IPS DF 6.9 (cell line): ENCODE data around the gene SRPX.

Experiments used
- DNase-seq: peaks from one replicate; pipeline ENCODE4 v3.0.0-alpha.2; 2013; ENCODE audit warnings: low read depth, low spot score
- H3K27ac ChIP-seq: one replicate; pipeline ENCODE4 v1.5.1; 2013; ENCODE audit warnings: low read length, control low read depth
- H3K27me3 ChIP-seq: 2 replicates; pipeline ENCODE4 v1.6.1; 2013; ENCODE audit warnings: mild to moderate bottlenecking, low read length; ENCODE audit not compliant: control insufficient read depth, insufficient read depth
- H3K36me3 ChIP-seq: 2 replicates; pipeline ENCODE4 v1.6.1; 2013; ENCODE audit warnings: low read length; ENCODE audit not compliant: control insufficient read depth, insufficient read depth
- H3K4me1 ChIP-seq: 2 replicates; pipeline ENCODE4 v1.6.1; 2013; ENCODE audit warnings: low read length; ENCODE audit not compliant: control insufficient read depth, insufficient read depth
- H3K4me3 ChIP-seq: 2 replicates; pipeline ENCODE4 v1.5.1; 2013; ENCODE audit warnings: mild to moderate bottlenecking, low read length
- H3K9me3 ChIP-seq: 2 replicates; pipeline ENCODE4 v1.6.1; 2013; ENCODE audit warnings: low read length, inconsistent platforms; ENCODE audit not compliant: control insufficient read depth, insufficient read depth
- WGBS: extraction: QIAGEN DNeasy Blood & Tissue Kit; methylation state at CpG from one replicate; pipeline ENCODE4 v1.1.7; 2013; ENCODE audit warnings: mixed read lengths, missing lambda C conversion rate; ENCODE audit not compliant: insufficient read length, insufficient coverage; 5-methylcytosine and 5-hydroxymethylcytosine counted together

SRPX gene

GRCh38 chrX:38142610-38143009 is 78.1 kb downstream of the SRPX start:
- WGBS, result no CpG with 5 or more reads among the region's 1 CpG
- H3K27ac ChIP-seq, result no peak overlapping the region
- no peaks in the 10 kb centered on the region for H3K4me1 ChIP-seq
- no peaks in the 10 kb centered on the region for H3K36me3 ChIP-seq
- H3K27me3 ChIP-seq, result no peaks in the 10 kb centered on the region
- H3K9me3 ChIP-seq, result no peaks in the 10 kb centered on the region
- no peak for DNase-seq
- no peak overlapping the region for H3K4me3 ChIP-seq

DNA sequence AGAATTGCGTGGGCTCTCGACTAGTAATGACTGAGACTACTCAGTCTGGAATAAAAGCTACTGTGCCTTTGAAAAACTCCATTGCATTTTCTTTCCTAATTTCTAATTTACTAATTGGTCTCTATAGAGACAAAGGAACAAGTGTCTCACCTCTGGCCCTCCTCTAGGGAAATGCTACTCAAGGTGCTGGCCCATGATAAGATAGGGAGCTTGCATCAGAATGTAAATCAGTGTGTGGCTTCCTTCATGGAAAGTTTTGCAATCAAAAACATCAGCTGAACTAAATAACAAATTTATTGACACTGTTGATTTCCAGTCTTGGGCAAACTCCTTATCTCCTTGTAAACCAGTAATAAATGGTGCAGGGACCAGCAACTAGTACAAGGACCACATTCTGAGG is 81.8 kb downstream of the SRPX start:
- H3K27me3 ChIP-seq, result no peaks in the 10 kb centered on the region
- no peak for DNase-seq
- H3K4me1 ChIP-seq, result no peaks in the 10 kb centered on the region
- H3K27ac ChIP-seq, result no peak overlapping the region
- no CpG with 5 or more reads among the region's 2 CpGs for WGBS
- no peak overlapping the region for H3K4me3 ChIP-seq
- no peaks in the 10 kb centered on the region for H3K36me3 ChIP-seq
- H3K9me3 ChIP-seq, result no peaks in the 10 kb centered on the region

- no peak for DNase-seq
- no CpG with 5 or more reads among the region's 2 CpGs for WGBS
- Histone ChIP-seq H3K9me3 (no peaks in the 10 kb centered on the region), H3K36me3 (no peaks in the 10 kb centered on the region), H3K27me3 (no peaks in the 10 kb centered on the region), H3K4me3 (no peak overlapping the region), H3K27ac (no peak overlapping the region), H3K4me1 (no peaks in the 10 kb centered on the region)
These were observed 82.3 kb downstream of the SRPX start for GRCh38 chrX:38138157-38138891.

- no peak for DNase-seq
- Histone ChIP-seq H3K27ac (no peak overlapping the region), H3K27me3 (no peaks in the 10 kb centered on the region), H3K4me1 (no peaks in the 10 kb centered on the region), H3K4me3 (no peak overlapping the region), H3K36me3 (no peaks in the 10 kb centered on the region), H3K9me3 (no peaks in the 10 kb centered on the region)
These were observed 91.3 kb downstream of the SRPX start for GRCh38 chrX:38129366-38129765.

DNA sequence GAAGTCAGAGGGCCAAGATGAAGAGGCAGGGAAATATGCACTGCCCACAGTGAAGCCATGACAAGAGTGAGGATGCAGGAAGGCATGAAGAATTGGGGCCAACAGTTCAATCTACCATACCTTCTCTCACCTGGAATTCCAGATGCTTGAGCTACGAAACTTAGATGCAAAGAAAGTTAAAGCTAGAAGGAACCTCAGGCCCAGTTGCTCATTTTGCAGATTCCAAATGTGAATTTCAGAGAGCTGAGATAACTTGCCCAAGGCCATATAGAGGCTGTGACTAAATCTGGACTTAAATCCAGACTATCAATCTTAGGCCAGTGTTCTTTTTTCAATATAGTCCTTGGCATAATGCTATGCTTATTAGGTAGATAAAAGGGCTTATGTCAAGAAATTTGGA is 92.7 kb downstream of the SRPX start:
- H3K9me3 ChIP-seq, result no peaks in the 10 kb centered on the region
- no CpG with 5 or more reads among the region's 1 CpG for WGBS

GRCh38 chrX:38126179-38126578 is 94.5 kb downstream of the SRPX start:
- Histone ChIP-seq H3K9me3 (no peaks in the 10 kb centered on the region), H3K4me1 (no peaks in the 10 kb centered on the region), H3K4me3 (no peak overlapping the region), H3K36me3 (no peaks in the 10 kb centered on the region), H3K27ac (no peak overlapping the region), H3K27me3 (no peaks in the 10 kb centered on the region)
- DNase-seq, result no peak
- WGBS, result no CpG with 5 or more reads among the region's 3 CpGs

More for the DNA sequence above, 92.7 kb downstream of the SRPX start:
- no peak overlapping the region for H3K27ac ChIP-seq
- H3K27me3 ChIP-seq, result no peaks in the 10 kb centered on the region
- no peaks in the 10 kb centered on the region for H3K4me1 ChIP-seq
- H3K36me3 ChIP-seq, result no peaks in the 10 kb centered on the region
- no peak overlapping the region for H3K4me3 ChIP-seq
- no peak for DNase-seq

DNA sequence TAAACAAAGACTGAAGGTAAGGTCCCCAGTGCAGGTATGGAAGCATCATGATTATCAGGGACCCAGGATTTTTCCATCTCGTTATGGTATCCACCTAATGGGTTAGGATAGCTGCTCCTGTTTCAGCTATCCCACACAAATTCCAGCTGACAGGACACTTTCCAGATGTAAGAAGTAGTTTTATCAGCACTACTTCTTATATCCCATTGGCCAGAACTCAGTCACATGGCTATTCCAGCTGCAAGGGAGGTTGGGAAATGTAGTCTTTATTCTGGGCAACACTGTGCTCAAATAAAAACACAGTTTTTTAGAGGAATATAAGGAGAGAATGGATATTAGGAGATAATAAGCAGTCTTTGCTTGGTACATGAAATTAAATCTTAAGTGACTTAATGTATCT is 96.7 kb downstream of the SRPX start:
- Histone ChIP-seq H3K27ac (no peak overlapping the region), H3K9me3 (no peaks in the 10 kb centered on the region), H3K27me3 (no peaks in the 10 kb centered on the region), H3K4me1 (no peaks in the 10 kb centered on the region), H3K4me3 (no peak overlapping the region), H3K36me3 (no peaks in the 10 kb centered on the region)
- WGBS, result no CpG with 5 or more reads among the region's 1 CpG
- DNase-seq, result no peak

GRCh38 chrX:38117485-38117884 is 103.2 kb downstream of the SRPX start:
- no peak overlapping the region for H3K4me3 ChIP-seq
- no peak overlapping the region for H3K27ac ChIP-seq
- no peaks in the 10 kb centered on the region for H3K36me3 ChIP-seq
- no peaks in the 10 kb centered on the region for H3K27me3 ChIP-seq
- DNase-seq, result no peak
- H3K4me1 ChIP-seq, result no peaks in the 10 kb centered on the region
- WGBS, result no CpG with 5 or more reads among the region's 7 CpGs
- H3K9me3 ChIP-seq, result no peaks in the 10 kb centered on the region

GRCh38 chrX:38116706-38117105 is 104.0 kb downstream of the SRPX start:
- no peaks in the 10 kb centered on the region for H3K36me3 ChIP-seq
- H3K27ac ChIP-seq, result no peak overlapping the region
- no peak overlapping the region for H3K4me3 ChIP-seq
- WGBS, result no CpG with 5 or more reads among the region's 1 CpG
- no peaks in the 10 kb centered on the region for H3K27me3 ChIP-seq
- no peak for DNase-seq
- H3K9me3 ChIP-seq, result no peaks in the 10 kb centered on the region
- no peaks in the 10 kb centered on the region for H3K4me1 ChIP-seq

GRCh38 chrX:38112566-38112965 is 108.1 kb downstream of the SRPX start:
- Histone ChIP-seq H3K9me3 (no peaks in the 10 kb centered on the region), H3K27ac (no peak overlapping the region), H3K4me3 (no peak overlapping the region), H3K36me3 (no peaks in the 10 kb centered on the region), H3K4me1 (no peaks in the 10 kb centered on the region), H3K27me3 (no peaks in the 10 kb centered on the region)
- WGBS, result no CpG with 5 or more reads among the region's 4 CpGs
- DNase-seq, result no peak

- H3K9me3 ChIP-seq, result no peaks in the 10 kb centered on the region
- no peaks in the 10 kb centered on the region for H3K36me3 ChIP-seq
- H3K27ac ChIP-seq, result no peak overlapping the region
- H3K27me3 ChIP-seq, result no peaks in the 10 kb centered on the region
- H3K4me1 ChIP-seq, result no peaks in the 10 kb centered on the region
- no peak overlapping the region for H3K4me3 ChIP-seq
- no peak for DNase-seq
- WGBS, result no CpG with 5 or more reads among the region's 5 CpGs
These were observed 109.5 kb downstream of the SRPX start for GRCh38 chrX:38111196-38111595.
